HG03175 (cell line): ENCODE data around the gene RAPGEFL1.
A peak's percentile ranks its signal among the peaks of the same experiment; 100 is the strongest.
"Not testable (repeated sequence)": the region's sequence is repeated elsewhere in the genome, so short reads cannot be mapped to it uniquely, and the experiment has no call there.

Experiments used
- ATAC-seq: cut with Tn5 transposase; IDR thresholded peaks from one replicate; pipeline ENCODE4 v1.9.1; 2021; ENCODE audit warnings: mild to moderate bottlenecking, moderate library complexity; ENCODE audit not compliant: unreplicated experiment

Gene RAPGEFL1

GRCh38 chr17:40206193-40206592 is 28.9 kb downstream of the RAPGEFL1 start:
- ATAC-seq = not testable (repeated sequence)

- ATAC-seq = no peak
Observed at GRCh38 chr17:40209404-40210093, 32.3 kb downstream of the RAPGEFL1 start.

GRCh38 chr17:40213914-40214313 is 36.6 kb downstream of the RAPGEFL1 start:
- not testable (repeated sequence) for ATAC-seq

GRCh38 chr17:40218006-40218739 is 40.9 kb downstream of the RAPGEFL1 start:
- no peak for ATAC-seq

- ATAC-seq = peak; percentile 86
Observed at GRCh38 chr17:40218740-40219593, 41.7 kb downstream of the RAPGEFL1 start, which contains the start of gene WIPF2. Gene WIPF2, plus strand, starts transcription at chr17:40219304. Its CDS starts 37,156 bp downstream, at chr17:40256460.

- ATAC-seq = no peak
Observed at GRCh38 chr17:40219594-40220338, 42.5 kb downstream of the RAPGEFL1 start.

GRCh38 chr17:40224718-40225550 is 47.7 kb downstream of the RAPGEFL1 start:
- ATAC-seq = no peak

- not testable (repeated sequence) for ATAC-seq
Observed at GRCh38 chr17:40229146-40229545, 51.9 kb downstream of the RAPGEFL1 start.

- no peak for ATAC-seq
Observed at GRCh38 chr17:40230670-40231069, 53.4 kb downstream of the RAPGEFL1 start.

GRCh38 chr17:40231928-40232327 is 54.7 kb downstream of the RAPGEFL1 start:
- ATAC-seq = not testable (repeated sequence)

- ATAC-seq = no peak
Observed at GRCh38 chr17:40241252-40241834, 64.1 kb downstream of the RAPGEFL1 start.

- ATAC-seq = no peak
Observed at GRCh38 chr17:40242774-40243173, 65.5 kb downstream of the RAPGEFL1 start.

- no peak for ATAC-seq
Observed at GRCh38 chr17:40243761-40244160, 66.5 kb downstream of the RAPGEFL1 start.

GRCh38 chr17:40244255-40244654 is 67.0 kb downstream of the RAPGEFL1 start:
- no peak for ATAC-seq
